Frontal cortex (tissue), 4 donors: ENCODE data around the gene ZMIZ1. TPM values are rescaled to one million over a fixed set of nuclear protein-coding genes. Genes with fewer than 3 reads are reported as not detected.
A peak's percentile ranks its signal among the peaks of the same experiment; 100 is the strongest.

Experiments
- DNase-seq, 2 donors: peaks; one replicate each; pipeline ENCODE4 v3.0.0; 2012; ENCODE audit warnings: low spot score in 2 of 2
- FAIRE-seq: peaks from 2 replicates; lab custom pipeline; 2012; peaks lifted over from hg19 to GRCh38; lab: Jason Lieb, UNC
- total RNA-seq: library from RNA; depleted of rRNA; stranded (reverse); fragments of >200 nt; gene quantifications from one replicate; pipeline ENCODE4 v1.2.3, GENCODE V29; 2014
- donor health status: control.
- donor health status: control.
- donor health status: control.

ZMIZ1 gene
- total RNA-seq, 1 donor from 2014 or later = 19.6 TPM

- DNase-seq (no peak), FAIRE-seq (no peak)
These were observed 118.6 kb downstream of the ZMIZ1 start for GRCh38 chr10:79187121-79187940.

- no peak for FAIRE-seq
- DNase-seq = no peak
These were observed 119.6 kb downstream of the ZMIZ1 start for GRCh38 chr10:79188154-79188965.

GRCh38 chr10:79189181-79189580 is 120.4 kb downstream of the ZMIZ1 start:
- DNase-seq = no peak
- no peak for FAIRE-seq

GRCh38 chr10:79189853-79190435 is 121.2 kb downstream of the ZMIZ1 start:
- DNase-seq = peak in 1 of 2 donors; percentile 56
- FAIRE-seq = no peak

- FAIRE-seq (no peak), DNase-seq (no peak)
These were observed 122.0 kb downstream of the ZMIZ1 start for GRCh38 chr10:79190740-79191261.

- FAIRE-seq (no peak), DNase-seq (no peak)
These were observed 123.3 kb downstream of the ZMIZ1 start for GRCh38 chr10:79191951-79192676.

GRCh38 chr10:79192677-79193003 is 123.9 kb downstream of the ZMIZ1 start:
- FAIRE-seq (no peak), DNase-seq (no peak)

GRCh38 chr10:79193694-79194382 is 125.1 kb downstream of the ZMIZ1 start:
- no peak for DNase-seq
- FAIRE-seq = no peak

GRCh38 chr10:79195091-79195923 is 126.5 kb downstream of the ZMIZ1 start:
- FAIRE-seq (no peak), DNase-seq (peak; percentile 71 to 85)

- no peak for FAIRE-seq
- DNase-seq = peak; percentile 62 to 75
These were observed 128.0 kb downstream of the ZMIZ1 start for GRCh38 chr10:79196470-79197461.

- FAIRE-seq = no peak
These were observed 128.8 kb downstream of the ZMIZ1 start for GRCh38 chr10:79197558-79197957.

GRCh38 chr10:79200346-79200745 is 131.6 kb downstream of the ZMIZ1 start:
- FAIRE-seq (no peak), DNase-seq (no peak)

More at GRCh38 chr10:79197558-79197957, 128.8 kb downstream of the ZMIZ1 start:
- DNase-seq = no peak

- no peak for FAIRE-seq
- DNase-seq = no peak
These were observed 132.9 kb downstream of the ZMIZ1 start for GRCh38 chr10:79201706-79202105.

GRCh38 chr10:79202188-79203013 is 133.6 kb downstream of the ZMIZ1 start:
- no peak for FAIRE-seq
- DNase-seq = no peak

- FAIRE-seq (no peak), DNase-seq (no peak)
These were observed 134.4 kb downstream of the ZMIZ1 start for GRCh38 chr10:79203014-79203644.

- no peak for FAIRE-seq
- DNase-seq = no peak
These were observed 135.1 kb downstream of the ZMIZ1 start for GRCh38 chr10:79203833-79204232.
